Hematopoietic multipotent progenitor cell (in vitro differentiated cells): ENCODE data around the gene MEG3. TPM values are rescaled to one million over a fixed set of nuclear protein-coding genes. Genes with fewer than 3 reads are reported as not detected.

Experiments
- DNase-seq, 3 donors: peaks; one replicate each; pipeline ENCODE4 v3.0.0-alpha.2; 2011 to 2015; ENCODE audit warnings: low read depth in 2 of 3, low spot score in 2 of 3
- total RNA-seq: library from RNA; depleted of rRNA; stranded (reverse); fragments of >200 nt; gene quantifications from one replicate; pipeline ENCODE4 v1.2.3, GENCODE V29; 2012

Gene MEG3
- total RNA-seq, 1 donor: 22.4 TPM

DNA sequence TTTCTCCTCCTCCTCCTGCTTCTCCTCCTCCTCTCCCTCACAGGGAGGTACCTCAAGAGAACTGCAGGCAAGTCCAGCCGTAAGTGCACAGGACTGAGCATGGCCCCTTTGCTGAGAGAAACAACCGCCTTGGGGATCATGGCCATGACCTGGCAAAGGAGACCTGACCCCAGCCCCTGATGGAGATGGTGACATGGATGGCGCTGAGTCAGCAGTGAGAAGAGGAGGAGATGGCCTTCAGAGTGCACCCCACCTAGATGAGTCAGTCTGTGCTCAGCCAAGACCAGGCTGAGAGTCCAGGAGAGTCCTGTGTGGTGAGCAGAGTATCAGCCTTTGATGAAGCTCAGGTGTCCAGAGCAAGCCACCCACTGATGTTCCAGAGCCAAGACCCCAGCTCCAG, 36.4 kb downstream of the MEG3 start:
- DNase-seq: no peak

DNA sequence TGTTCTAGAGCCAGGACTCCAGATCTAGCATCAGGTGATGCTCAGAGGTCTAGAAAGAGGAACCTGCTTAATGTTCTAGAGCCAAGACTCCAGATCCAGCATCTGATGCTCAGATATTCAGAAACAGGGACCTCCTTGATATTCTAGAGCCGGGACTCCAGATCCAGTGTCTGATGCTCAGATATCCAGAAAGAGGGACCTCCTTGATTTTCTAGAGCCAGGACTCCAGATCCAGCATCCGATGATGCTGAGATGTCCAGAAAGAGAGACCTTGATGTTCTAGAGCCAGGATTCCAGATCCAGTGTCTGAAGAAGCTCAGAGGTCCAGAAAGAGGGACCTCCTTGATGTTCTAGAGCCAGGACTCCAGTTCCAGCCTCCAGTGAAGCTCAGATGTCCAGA, 36.9 kb downstream of the MEG3 start:
- DNase-seq: no peak

DNA sequence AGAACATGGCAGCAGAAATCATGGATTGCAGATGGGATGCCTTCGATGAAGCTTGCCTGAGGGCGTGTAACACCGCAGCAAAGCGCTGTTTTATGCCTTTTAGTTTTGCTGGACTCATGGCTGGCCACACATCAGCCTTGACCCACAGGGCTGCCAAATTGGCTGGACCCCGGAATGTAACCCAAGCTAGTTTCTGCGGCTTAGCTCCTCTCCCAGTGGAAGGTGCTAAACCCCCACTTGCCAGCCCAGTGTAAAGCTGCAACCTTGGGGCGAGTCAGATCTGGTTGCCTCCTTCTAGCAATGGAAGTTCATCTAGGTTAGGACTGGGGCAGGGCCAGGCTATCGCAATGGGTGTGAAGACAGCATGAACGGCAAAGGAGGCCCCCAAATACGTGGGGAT, 38.3 kb downstream of the MEG3 start:
- no peak for DNase-seq

DNA sequence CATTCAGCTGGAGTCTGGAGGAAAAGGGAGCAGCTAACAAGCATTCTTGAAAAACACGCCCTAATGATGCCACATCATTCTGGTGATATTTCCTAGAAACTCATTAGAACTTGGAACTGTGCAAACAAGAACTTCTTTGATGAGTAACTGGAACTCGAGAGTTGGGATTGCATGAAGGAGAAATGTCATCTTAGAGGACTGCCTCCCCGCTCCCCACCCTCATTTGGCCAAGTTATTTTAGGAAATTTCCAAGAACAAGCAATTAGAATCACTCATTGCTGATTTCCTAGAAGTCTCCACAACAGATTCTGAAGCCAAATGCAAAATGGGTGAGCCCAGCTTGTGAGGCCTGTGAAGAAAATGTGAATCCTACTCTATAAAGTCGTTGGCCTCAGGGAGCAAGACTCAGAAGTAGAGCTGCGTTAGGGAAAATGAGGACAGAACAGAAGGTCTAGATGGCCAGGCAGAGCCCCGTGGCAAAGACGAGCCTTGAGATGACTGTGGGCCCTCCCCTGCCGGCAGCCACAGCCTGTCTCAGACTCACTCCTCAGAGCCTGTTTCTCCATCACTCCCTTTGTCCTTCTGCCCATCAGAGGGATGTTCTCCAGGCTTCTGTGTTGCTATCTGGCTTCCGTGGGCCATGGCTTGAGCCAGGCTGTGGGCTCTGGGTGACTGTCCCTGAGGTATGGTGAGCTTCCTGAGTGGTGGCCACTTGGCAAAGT, 39.2 kb downstream of the MEG3 start:
- no peak for DNase-seq

DNA sequence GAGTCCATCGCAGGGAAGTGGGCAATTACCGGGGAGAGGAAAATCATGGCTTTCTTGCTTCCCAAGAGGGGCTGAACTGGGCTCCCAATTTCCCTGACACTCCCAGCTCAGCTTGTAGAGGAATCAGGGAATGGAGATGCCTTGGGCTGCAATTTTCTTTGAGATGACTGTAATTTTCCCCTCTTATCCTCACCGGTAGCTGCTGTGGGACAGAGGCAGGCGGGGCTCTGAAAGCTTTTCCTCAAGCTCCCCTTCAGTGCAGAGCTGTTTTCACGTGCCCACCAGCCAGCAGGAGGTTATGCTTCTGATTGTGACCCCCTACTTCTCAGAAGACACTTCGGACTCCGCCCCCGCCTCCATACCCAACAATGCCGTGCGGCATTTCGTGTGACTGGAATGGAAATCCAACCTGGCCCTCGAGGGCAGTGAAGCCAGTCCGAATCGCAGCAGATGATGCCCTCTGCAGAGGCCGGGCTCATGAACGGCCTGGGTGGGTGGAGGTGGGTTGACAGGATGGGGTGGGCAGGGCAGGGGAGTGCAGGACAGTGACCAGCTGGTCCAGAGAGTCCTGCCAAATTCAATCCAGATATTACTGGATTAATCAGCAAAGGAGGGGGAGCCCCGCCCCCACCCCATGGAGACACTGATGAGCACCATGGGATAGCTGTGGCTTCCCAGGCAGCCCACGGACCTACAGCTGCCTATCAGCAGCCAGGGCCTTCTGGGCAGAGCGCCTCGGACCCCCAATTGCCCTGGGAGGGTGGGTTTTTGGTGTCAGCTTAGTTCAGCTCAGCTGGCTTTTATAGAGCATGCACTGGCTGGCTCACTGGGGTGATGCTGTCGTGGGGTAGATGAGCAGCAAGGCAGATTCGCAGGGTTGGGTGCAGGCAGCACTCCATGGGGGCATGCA, 40.0 kb downstream of the MEG3 start:
- DNase-seq: no peak

DNA sequence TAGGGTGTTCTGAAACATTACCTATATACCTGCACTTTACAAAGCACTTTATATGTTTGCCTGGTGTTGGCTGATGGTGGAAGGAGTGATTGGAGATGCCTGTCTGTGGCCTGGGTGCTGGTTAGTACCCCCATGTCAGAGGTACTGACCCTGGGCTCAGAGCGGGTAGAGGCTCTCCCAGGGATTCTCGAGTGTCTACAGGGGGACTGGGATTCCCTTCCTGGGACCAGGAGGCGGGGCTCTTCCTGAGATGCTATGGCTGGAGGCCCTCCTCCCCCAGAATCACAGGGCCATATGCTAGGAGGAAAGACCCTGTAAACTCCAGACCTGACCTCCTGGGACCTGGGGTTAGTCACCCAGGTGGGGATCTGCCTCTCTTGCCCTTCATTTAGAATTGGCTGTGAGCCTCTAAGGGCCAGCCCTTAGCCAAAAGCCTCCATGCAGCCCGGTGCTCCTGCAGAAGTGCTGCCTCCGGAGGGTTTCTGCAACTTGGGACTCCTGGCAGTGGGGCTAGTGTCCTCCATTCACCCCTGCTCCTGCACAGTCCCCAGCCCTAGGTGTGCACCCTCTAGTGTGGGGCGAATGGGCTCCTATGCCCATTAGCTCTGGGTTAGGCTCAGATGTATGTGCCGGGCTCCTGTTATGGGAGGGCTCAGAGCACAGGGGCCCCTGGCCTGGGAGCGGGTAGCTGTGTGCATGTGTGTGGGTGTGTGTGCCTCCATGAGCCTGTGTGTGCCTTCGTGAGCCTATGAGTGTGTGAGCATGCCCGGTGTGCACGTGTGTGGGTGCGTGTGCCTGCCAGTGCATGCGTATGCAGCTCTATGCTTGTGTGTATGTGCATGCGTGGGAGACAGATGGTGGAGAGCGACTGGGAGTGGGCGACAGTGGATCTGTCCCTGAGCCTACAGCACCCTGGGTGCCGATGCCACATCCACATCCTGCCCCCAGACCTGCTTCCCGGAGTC, 41.0 kb downstream of the MEG3 start:
- DNase-seq: no peak

DNA sequence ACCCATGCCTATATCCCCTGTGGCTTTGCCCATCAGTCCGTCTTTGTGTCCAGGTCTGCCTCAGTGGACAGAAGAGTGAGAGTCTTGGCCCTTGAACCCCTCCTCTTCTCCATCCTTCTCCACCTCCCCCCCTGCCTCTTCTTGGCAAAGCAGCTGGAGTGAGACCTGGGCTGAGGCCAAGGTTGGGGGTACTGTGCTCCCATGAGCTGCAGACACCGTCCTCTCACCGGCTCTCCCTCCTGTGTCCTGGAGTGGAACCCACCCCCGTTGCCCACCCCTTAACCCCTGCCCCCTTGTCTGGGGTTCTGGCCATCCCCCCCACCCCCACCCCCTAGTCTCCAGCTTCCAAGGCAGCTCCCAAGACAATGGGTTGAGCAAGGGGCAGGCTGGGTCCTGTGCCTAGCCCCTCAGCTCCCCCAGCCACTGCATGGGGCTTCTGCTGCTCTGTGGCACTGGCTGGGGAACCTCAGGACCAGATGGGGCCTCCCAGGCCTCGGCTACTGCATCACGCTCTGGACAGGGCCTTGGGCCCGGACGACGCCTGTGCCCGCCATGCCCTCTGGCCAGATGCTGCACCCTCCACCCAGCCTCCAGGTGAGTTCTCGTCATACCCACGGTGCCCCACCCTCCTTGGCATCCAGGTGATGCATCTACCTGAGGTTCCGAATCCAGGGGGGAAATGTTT, 41.9 kb downstream of the MEG3 start:
- no peak for DNase-seq

DNA sequence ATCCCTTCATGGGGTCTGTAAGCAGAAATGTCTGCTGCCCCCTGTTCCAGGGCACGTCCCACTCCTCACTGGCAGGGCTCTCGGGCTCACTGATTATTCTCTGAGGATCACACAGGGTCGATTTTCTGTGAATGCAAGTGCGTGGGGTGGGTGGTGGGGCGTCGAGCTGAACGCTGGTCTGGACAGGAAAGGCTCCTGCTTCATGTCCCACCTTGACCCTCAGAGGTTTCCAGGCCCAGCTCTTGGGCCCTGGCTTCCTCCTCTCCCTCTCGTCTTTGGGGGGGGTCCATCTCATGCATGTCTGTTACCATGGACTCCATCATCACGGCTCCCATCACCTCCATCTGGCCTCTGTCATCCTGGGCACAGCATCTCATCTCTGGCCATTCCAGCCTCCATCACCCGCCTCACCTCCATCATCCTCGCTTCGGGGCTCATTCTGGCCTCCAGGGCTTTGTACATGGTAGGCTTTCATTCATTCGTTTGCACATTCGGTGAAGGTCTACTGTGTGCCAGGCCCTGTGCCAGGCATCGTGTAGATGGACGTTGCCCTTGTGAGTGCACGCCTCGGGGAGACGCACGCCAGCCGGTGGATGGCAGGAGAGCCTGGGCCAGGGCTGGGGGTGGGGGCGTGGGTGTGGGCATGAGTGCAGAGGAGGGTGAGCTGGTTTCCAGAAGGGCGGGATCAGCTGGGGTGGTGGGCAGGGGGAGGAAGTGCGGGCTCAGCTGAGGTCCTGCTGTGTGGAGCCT, 42.9 kb downstream of the MEG3 start:
- no peak for DNase-seq

DNA sequence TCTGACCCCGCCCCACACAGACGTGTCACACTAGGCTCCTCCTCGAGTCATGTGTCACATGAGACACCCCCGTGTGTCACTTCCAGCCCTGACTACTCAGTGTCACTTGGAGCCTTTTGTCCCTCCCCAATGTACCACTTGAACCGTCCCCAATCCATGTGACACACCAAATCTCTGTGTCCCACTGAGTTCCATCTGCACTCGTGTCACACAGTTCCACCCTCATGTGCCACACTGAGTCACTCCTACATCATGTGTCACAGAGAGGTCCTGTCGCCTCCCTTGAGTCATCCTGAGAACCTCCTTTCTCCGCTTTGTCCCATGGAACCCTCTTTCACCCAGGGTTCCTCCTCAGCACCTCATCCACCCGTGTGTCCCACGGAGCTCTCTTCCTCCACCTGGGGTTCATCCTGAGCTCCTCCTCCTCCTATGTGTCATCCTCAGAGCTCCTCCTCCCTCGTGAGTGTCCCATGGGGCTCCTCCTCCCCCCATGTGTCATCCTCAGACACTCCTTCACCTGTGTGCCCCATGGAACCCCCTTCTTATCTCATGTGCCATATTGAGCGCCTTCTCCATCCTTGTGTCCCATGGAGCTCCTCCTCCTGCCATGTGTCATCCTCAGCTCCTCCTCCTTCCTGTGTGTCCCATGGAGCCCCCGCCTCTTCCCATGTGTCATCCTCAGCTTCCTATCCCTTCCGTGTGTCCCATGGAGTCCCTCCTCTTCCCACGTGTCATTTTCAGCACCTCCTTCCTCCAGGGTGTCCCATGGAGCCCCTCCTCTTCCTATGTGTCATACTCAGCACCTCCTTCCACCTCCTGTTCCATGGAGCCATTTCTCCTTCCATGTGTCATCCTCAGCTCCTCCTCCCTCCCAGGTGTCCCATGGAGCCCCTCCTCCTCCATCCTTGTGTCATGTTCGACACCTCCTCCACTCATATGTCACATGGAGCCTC, 45.6 kb downstream of the MEG3 start:
- DNase-seq: no peak

DNA sequence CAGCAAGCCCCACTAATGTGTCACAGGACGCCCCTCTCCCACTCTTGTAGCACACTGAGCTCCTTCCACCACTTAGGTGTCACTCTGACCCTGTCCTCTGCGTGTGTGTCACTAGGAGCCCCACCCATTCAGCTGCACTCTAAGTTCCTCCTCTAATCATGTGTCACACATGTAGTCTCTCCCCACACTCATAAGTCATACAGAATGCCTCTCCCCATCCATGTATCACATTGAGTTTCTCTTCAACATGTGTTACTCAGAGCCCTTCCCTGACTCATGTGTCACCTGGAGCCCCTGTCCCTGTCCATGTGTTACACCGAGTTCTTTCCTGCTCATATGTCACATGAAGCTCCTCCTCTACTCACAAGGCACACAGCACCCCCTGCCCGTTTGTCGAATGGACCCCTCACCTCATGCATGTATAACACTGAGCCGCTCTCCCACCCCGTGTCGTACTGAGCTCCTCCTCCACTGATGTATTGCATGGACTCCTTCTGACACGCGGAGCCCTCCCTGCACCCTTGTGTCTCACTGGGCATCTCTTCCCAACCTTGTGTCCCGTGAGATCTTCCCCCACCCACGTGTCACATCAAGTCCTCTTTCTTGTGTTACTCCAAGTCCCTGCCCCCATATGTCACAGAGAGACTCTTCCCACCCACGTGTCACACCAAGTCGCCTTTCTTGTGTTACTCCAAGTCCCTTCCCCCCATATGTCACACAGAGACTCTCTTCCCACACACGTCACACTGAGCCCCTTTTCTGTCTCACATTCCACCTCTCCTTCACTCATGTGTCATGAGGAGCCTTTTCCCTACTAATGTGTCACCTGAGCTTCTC, 46.6 kb downstream of the MEG3 start:
- DNase-seq: no peak

DNA sequence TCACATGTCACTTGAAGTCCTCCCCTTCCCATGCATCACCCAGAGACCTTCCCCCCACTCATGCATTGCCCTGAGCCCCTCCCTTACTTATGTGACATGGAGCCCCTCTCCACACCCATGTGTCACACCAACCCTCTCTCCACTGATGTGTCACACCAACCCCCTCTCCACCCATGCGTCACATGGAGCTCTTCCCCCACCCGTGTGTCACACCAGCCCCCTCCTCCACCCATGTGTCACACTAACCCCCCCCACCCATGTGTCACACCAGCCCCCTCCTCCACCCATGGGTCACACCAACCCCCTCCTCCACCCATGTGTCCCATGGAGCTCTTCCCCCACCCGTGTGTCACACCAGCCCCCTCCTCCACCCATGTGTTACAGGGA, 47.2 kb downstream of the MEG3 start:
- DNase-seq: no peak

DNA sequence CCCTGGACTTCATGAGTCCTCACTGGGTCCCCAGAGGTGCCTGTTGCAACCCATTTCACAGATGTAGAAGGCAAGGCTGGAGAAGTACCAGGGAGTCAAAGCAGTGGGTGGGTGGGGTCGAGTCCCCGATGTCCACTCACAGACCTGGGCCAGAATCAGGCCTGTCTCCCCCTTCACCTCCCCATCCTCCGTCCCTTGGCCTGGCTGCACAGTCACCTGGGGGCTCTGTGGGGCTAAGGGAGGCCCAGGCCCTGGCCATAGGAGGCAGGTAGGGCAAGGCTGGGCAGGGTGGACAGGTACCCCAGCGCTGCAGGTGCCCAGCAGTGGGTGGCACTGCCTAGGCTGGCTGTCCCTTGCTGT, 48.1 kb downstream of the MEG3 start:
- DNase-seq: no peak

DNA sequence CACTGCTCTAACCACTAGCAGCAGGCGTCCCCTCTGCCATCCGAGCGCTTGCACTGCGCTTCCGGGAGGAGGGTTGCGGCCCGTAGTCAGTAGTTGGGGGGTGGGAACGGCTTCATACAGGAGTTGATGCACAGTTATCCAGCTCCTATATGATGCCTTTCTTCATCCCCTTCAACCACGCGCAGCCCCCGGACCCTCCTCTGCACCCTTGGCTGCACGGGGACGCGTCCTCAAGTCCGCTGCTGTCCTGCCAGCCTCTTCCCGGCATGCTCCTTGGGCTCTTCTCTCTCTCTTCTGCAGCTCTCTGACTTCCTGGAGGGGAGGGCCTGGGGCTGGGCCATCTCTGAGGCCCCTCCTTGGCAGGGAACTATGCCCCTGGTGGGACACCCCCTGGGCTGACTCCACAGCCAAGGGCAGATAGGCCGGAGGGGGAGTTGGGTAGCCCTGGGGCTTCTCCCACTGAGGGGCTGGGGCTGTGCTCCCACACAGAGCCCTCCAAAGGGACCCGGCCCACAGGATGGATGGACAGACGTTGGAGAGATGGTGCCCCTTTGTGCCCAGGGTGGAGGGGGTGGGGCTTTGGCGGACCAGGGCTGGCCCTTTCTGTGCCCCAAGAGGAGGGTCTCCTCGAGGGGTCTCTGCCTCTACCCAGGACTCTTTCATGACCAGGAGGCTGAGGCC, 48.6 kb downstream of the MEG3 start:
- DNase-seq: no peak

DNA sequence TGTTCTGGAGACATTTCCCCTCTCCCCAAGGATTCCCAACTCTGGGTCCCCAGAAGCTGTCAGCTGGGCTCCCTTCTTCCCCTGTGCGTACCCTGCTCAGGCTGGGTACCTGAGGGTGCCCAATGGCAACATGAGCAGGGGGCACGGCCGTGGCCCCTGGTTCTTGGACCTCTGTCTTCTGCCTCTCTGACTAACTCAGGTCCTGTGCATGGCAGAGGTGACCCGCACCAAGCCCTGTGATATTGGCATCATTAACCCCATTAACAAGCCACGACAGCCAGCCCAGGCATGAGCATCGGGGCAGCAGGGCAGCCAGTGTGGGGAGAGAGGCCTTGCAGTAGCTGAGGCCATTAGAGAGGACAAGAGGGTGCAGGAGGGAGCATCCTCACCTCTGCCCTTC, 49.2 kb downstream of the MEG3 start:
- DNase-seq: no peak

DNA sequence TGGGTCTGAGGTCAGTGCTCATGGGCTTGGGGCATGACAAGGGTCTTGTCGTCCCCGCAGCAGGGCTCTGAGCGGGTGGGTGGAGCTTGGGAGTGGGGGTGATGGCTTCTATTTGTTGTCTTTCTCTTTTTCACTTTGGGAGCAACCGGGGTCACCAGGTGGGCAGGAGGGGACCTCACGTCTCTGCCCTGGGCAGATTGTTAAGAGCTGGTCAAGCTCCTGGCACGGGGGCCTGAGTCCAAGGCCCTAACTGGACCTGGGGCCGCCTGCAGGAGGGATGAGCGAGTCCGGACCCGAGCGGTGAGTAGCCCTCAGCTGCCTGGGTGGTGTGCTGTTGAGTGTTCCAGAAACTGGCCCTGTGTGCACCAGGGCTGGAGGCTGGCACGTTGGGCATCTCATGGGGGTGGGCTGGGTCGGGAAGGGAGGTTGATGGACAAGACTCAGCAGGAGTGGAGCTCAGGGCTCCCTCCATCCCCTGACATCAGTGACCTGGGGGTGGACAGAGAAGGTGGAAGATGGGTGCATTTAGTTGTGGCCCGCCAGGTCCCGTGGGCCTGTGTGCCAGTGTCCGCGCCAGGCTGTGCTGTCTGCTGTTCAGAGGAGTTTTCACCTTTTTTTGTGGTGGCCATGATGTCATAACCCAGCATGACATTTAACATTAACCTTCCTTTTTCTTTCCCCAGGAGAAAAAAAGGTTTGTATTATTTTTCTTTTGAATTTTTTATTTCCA, 50.1 kb downstream of the MEG3 start:
- DNase-seq: no peak

DNA sequence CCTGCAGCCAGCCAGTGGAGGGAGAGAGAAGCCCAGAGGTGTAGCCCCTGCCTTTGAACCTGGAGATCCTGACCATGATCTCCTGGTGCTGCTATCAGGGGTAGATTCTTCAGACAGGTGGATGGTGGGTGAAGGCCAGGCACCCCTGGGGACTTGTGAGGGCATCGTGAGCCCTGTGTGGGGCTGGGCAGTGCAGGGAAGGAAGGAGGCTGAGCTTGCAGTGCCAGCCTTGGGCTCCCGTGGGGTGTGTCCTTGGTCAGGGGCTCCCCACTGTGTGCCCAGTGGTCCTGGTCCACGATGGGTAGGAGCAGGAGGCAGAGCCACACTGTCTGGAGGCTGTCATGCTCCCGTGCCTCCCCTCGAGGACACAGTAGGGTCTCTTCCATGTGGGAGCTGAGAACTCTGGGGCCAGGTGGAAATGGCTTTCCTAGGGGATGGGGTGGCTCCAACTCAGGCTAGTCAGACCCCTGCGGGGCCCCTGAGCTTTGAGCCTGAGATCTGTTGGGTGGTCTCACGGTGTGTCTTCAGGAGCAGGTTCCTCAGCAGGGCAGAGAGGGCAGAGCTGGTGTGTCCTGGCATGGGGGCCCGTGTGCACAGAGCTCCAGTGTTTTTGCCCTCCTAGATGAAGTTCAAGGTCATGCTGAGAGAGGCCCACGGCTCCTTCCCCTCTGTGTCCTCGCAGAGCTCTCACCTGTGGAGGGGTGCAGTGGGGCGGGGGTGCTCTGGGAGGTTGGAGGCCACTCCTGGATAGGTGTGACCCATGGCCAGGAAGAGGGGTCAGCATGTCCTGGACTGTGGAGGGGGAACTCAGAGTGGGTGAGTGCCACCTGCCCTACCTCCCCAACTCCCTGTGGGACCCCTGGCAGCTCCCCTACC, 52.6 kb downstream of the MEG3 start:
- no peak for DNase-seq
